ENCODE results near the gene IGFL3. TPM values are rescaled to one million over a fixed set of nuclear protein-coding genes. Genes with fewer than 3 reads are reported as not detected.
"Not testable (repeated sequence)": the region's sequence is repeated elsewhere in the genome, so short reads cannot be mapped to it uniquely, and the experiment has no call there.

The IGFL3 gene
- not detected for total RNA-seq
- not detected for polyA plus RNA-seq (ENCODE audit: insufficient read length in 6 of 6)
- long read RNA-seq, donor 1 = 0 reads
- long read RNA-seq, donor 2 = 0 reads
- long read RNA-seq, donor 3 = 0 reads
- long read RNA-seq, donor 4 = 0 reads
- long read RNA-seq, donor 5 = 0 reads
- long read RNA-seq, donor 6 = 0 reads
- long read RNA-seq, donor 7 = 0 reads
- long read RNA-seq, donor 8 = 0 reads
- long read RNA-seq, donor 9 = 0 reads
- long read RNA-seq, donor 10 = 0 reads
- long read RNA-seq, donor 11 = 0 reads
- long read RNA-seq, donor 12 = 0 reads

- Histone ChIP-seq H3K27ac (no peak within 1 kb of the TSS), H3K4me1 (no peaks in the 10 kb centered on the region), H3K4me3 (no peak within 1 kb of the TSS), H3K27me3 (peaks cover 0 to 30% of the 10 kb centered on the region in 2 donors), H3K9me3 (no peaks in the 10 kb centered on the region), H3K36me3 (no peaks in the 10 kb centered on the region)
- ATAC-seq (no peak), DNase-seq (no peak)
- intact Hi-C loops (cut with DNase I) = no loop called here
- no peak for TF ChIP-seq CTCF (IDR thresholded peaks at IDR 0.05)
These were observed at the start of gene IGFL3 for GRCh38 chr19:46124638-46125115. Gene IGFL3, minus strand, starts transcription at chr19:46124688. Its CDS starts 39 bp downstream, at chr19:46124649.

DNA sequence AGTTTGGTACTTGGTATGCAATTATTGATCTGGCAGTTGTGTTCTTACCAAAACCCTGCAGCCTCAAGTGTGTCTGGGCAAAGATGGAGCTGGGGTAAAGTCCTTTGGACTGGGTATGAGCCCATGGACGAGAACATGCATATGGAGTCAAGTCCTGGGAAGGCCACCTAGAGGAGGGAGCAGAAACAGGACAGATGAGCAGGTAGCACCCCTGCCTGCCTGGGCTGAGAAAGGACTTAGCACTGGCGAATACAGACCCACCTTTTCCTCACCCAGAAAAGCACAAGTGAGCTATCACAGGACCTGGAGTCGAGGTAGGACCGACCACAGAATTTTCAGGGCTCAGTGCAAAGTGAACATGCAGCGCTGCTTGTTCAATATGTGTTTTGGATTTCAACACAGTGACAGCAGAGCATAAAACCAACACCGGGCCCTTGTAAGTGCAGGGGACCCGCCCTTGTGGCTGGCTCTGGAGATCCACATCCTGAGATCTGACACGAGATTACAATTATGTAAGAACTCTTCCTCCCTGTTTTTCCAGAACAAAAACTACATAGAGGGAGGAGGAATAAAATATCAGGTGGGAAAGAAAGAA lies 49.5 kb upstream of the IGFL3 start:
- Histone ChIP-seq H3K4me1 (no peaks in the 10 kb centered on the region), H3K4me3 (no peak overlapping the region), H3K9me3 (peaks cover 0 to 8% of the 10 kb centered on the region in 2 donors), H3K27ac (no peak overlapping the region), H3K36me3 (no peaks in the 10 kb centered on the region), H3K27me3 (peaks cover 0 to 45% of the 10 kb centered on the region in 2 donors)
- intact Hi-C loops (cut with DNase I) = no loop called here
- no peak for ATAC-seq
- no peak for DNase-seq
- TF ChIP-seq CTCF (IDR thresholded peaks at IDR 0.05) = no peak

DNA sequence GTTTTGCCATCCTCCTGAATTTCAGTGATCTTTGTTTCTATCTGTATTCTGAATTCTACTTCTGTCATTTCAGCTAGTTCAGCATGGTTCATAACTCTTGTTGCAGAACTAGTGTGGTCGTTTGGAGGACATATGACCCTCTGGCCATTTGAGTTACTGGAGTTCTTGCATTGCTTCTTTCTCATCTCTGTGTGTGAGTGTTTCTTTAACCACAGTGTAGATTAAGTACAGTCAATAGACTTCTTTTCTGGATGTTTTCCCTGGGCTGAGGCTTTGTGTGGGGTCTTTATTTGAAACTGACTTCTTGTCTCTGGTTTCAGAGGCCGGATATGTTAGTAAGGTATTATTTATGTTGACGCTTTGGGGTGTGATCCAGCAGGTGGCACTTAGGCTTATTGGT lies 38.2 kb upstream of the IGFL3 start:
- no peak for TF ChIP-seq CTCF (IDR thresholded peaks at IDR 0.05)
- Histone ChIP-seq H3K36me3 (no peaks in the 10 kb centered on the region), H3K4me3 (no peak overlapping the region), H3K27ac (no peak overlapping the region), H3K4me1 (no peaks in the 10 kb centered on the region), H3K9me3 (peaks cover 0 to 9% of the 10 kb centered on the region in 2 donors), H3K27me3 (peaks cover 0 to 4% of the 10 kb centered on the region in 2 donors)
- intact Hi-C loops (cut with DNase I) = no loop called here
- ATAC-seq (no peak), DNase-seq (no peak)

DNA sequence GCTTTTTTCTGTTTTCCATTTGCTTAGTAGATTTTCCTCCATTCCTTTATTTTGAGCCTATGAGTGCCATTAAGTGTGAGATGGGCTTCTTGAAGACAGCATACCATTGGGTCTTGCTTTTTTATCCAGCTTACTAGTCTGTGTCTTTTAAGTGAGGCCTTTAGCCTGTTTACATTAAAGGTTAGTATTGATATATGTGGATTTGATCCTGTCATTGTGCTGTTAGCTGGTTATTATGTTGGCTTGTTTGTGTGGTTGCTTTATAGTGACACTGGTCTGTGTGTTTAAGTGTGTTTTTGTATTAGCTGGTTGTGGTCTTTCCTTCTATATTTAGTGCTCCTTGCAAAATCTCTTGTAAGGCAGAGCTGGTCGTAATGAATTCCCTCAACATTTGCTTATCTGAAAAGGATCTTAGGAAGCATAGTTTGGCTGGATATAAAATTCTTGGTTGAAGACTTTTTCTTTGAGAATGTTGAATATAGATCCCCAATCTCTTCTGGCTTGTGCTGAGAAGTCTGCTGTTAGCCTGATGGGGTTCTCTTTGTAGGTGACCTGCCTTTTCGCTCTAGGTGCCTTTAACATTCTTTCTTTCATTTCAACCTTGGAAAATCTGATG lies 37.3 kb upstream of the IGFL3 start:
- DNase-seq; H3K4me3 ChIP-seq; intact Hi-C loops (cut with DNase I); ATAC-seq; H3K4me1 ChIP-seq; H3K27ac ChIP-seq; H3K36me3 ChIP-seq; H3K9me3 ChIP-seq: not testable (repeated sequence)
- peaks cover 0 to 12% of the 10 kb centered on the region in 2 donors for H3K27me3 ChIP-seq

DNA sequence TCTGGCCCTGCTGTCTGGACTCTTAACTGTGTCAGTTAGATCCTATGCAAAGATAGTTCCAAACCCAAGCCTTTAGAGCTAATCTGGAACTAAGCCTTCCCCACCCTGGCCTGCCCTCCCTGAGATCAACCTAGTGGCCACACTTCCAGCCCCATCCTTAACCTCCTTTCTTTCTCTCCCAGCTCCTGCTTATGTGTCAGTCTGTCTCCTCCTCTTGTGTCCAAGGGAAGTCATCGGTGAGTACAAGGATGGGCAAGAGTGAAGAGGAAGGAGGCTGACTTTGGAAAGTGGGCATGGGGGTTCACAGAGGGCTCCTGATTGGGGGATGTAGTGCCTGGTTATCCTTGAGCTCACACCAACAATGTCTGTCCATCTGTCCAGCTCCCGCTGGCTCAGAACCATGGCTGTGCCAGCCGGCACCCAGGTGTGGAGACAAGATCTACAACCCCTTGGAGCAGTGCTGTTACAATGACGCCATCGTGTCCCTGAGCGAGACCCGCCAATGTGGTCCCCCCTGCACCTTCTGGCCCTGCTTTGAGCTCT lies 35.8 kb upstream of the IGFL3 start:
- DNase-seq = no peak

More for the DNA sequence above, 35.8 kb upstream of the IGFL3 start:
- ATAC-seq = no peak
- intact Hi-C loops (cut with DNase I) = no loop called here
- no peaks in the 10 kb centered on the region for H3K4me1 ChIP-seq
- H3K27ac ChIP-seq = no peak overlapping the region
- H3K36me3 ChIP-seq = no peaks in the 10 kb centered on the region
- H3K4me3 ChIP-seq = no peak overlapping the region
- TF ChIP-seq CTCF (IDR thresholded peaks at IDR 0.05) = no peak
- H3K27me3 ChIP-seq = peaks cover 0 to 25% of the 10 kb centered on the region in 2 donors
- H3K9me3 ChIP-seq = peaks cover 0 to 9% of the 10 kb centered on the region in 2 donors
